GM18526 (cell line): ENCODE data around the gene TECPR2.

Source experiments
- POLR2A ChIP-seq: IDR thresholded peaks from 3 replicates; pipeline ENCODE4 v1.6.1; 2011; ENCODE audit not compliant: insufficient read length; ENCODE audit errors: extremely low read depth

TECPR2 gene

GRCh38 chr14:102351023-102351422 is 11.7 kb upstream of the TECPR2 start:
- no peak for TF ChIP-seq POLR2A

- no peak for TF ChIP-seq POLR2A
Observed at GRCh38 chr14:102352213-102352612, 10.5 kb upstream of the TECPR2 start.

GRCh38 chr14:102353126-102353619 is 9.6 kb upstream of the TECPR2 start:
- no peak for TF ChIP-seq POLR2A

GRCh38 chr14:102356280-102356679 is 6.5 kb upstream of the TECPR2 start:
- TF ChIP-seq POLR2A = no peak

- no peak for TF ChIP-seq POLR2A
Observed at GRCh38 chr14:102359341-102359740, 3.4 kb upstream of the TECPR2 start.

GRCh38 chr14:102360388-102360787 is 2.4 kb upstream of the TECPR2 start:
- no peak for TF ChIP-seq POLR2A

- TF ChIP-seq POLR2A = no peak
Observed at GRCh38 chr14:102362084-102362483, 657 bp upstream of the TECPR2 start.

- TF ChIP-seq POLR2A = no peak
Observed at GRCh38 chr14:102363182-102363943, 622 bp downstream of the TECPR2 start.

- no peak for TF ChIP-seq POLR2A
Observed at GRCh38 chr14:102370305-102370809, 7.6 kb downstream of the TECPR2 start.

- TF ChIP-seq POLR2A = no peak
Observed at GRCh38 chr14:102371361-102371760, 8.6 kb downstream of the TECPR2 start.

GRCh38 chr14:102373110-102373509 is 10.4 kb downstream of the TECPR2 start:
- no peak for TF ChIP-seq POLR2A

- no peak for TF ChIP-seq POLR2A
Observed at GRCh38 chr14:102374264-102374663, 11.5 kb downstream of the TECPR2 start.

- TF ChIP-seq POLR2A = no peak
Observed at GRCh38 chr14:102375119-102375518, 12.4 kb downstream of the TECPR2 start.

GRCh38 chr14:102377696-102378095 is 15.0 kb downstream of the TECPR2 start:
- no peak for TF ChIP-seq POLR2A

- no peak for TF ChIP-seq POLR2A
Observed at GRCh38 chr14:102378830-102379229, 16.1 kb downstream of the TECPR2 start.

GRCh38 chr14:102387086-102387485 is 24.3 kb downstream of the TECPR2 start:
- no peak for TF ChIP-seq POLR2A

GRCh38 chr14:102389246-102389645 is 26.5 kb downstream of the TECPR2 start:
- TF ChIP-seq POLR2A = no peak
